Mammary epithelial cell (primary cell): ENCODE results near the gene EIF2B4.

Experiments used
- EZH2 ChIP-seq: IDR thresholded peaks from 2 replicates; pipeline ENCODE4 v1.6.1; 2012; ENCODE audit warnings: low read length, inconsistent platforms, borderline replicate concordance
- TF ChIP-seq, protein P1 (sequence below), 2 donors: IDR thresholded peaks in 1 of 2; conservative IDR thresholded peaks in 1 of 2; 2 replicates each; pipeline ENCODE4 v1.5.1; 2011 to 2012; ENCODE audit warnings: inconsistent platforms in 2 of 2, low read length in 2 of 2, mild to moderate bottlenecking in 2 of 2, control low read depth in 1 of 2, low read depth in 1 of 2; ENCODE audit not compliant: insufficient read depth in 1 of 2; ENCODE audit errors: extremely low read depth in 1 of 2

DNA sequence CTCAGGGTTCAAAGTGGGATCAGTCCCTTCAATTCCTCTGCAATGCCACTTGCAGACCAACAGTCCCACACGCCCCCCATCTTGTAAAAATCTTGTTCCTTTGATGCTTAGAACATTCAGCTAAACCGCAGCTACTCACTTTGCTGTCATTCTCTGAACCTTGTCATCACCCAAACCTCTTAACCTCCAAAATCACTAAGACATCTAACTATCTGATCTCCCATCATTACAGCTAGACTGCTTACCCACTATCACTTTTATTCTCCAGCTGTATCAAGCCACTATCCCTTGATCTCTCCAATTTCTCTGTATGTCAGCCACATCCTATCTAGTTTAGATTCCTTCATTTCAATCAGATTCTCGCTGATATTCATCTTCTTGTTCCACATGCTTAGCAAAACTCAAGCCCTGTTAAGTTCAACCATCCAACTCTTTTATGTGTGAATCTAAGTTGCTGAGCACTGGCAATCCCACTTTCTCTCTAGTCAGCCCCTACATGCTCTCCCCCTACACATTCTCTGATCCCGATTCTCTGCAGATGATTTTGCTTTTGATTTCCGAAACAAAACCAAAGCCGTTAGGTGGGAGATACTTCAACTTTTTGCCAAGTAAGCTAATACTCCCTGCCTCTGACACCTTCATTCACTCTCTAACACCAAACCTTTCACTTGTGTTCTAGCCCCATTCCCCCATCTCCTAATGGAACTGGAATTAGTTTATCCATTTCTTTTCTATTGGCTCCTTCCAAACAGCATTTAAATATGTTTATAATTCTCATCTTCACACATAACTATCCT lies 18.1 kb downstream of the EIF2B4 start:
- TF ChIP-seq, protein P1, sequence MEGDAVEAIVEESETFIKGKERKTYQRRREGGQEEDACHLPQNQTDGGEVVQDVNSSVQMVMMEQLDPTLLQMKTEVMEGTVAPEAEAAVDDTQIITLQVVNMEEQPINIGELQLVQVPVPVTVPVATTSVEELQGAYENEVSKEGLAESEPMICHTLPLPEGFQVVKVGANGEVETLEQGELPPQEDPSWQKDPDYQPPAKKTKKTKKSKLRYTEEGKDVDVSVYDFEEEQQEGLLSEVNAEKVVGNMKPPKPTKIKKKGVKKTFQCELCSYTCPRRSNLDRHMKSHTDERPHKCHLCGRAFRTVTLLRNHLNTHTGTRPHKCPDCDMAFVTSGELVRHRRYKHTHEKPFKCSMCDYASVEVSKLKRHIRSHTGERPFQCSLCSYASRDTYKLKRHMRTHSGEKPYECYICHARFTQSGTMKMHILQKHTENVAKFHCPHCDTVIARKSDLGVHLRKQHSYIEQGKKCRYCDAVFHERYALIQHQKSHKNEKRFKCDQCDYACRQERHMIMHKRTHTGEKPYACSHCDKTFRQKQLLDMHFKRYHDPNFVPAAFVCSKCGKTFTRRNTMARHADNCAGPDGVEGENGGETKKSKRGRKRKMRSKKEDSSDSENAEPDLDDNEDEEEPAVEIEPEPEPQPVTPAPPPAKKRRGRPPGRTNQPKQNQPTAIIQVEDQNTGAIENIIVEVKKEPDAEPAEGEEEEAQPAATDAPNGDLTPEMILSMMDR (conservative IDR thresholded peaks at IDR 0.05 in 1 of 2, IDR thresholded peaks at IDR 0.05 in 1 of 2; ENCODE audit: extremely low read depth in 1 of 2, insufficient read depth in 1 of 2, low read depth in 1 of 2, low read length in 2 of 2) = no peak
- no peak for TF ChIP-seq EZH2
